Activated CD8-positive, alpha-beta memory T cell treated with anti-CD3 and anti-CD28 coated beads, Interleukin-2, amount 10 ng/mL, durations not matched to agents 7 days and 5 days (primary cell): Measurements from ENCODE around the gene HLA-B. TPM values are rescaled to one million over a fixed set of nuclear protein-coding genes. Genes with fewer than 3 reads are reported as not detected.
"Not testable (repeated sequence)": the region's sequence is repeated elsewhere in the genome, so short reads cannot be mapped to it uniquely, and the experiment has no call there.

Experiments used
- ATAC-seq: fragments of 150-1000 bp; cut with Tn5 transposase; one replicate; pipeline ENCODE4 v1.10.0; 2021; ENCODE audit warnings: moderate library complexity
- CTCF ChIA-PET: fragments of 350-600 bp; sonication (Branson Sonifier 250); formaldehyde crosslinking; loops from one replicate; lab custom pipeline; 2021; ENCODE audit warnings: antibody characterized with exemption; lab: Charles Lee
- DNase-seq: peaks from one replicate; pipeline ENCODE4 v3.0.0-alpha.2; 2020
- H3K27ac Mint-ChIP-seq: one replicate; pipeline ENCODE4 v1.8.0; 2021; ENCODE audit warnings: mild to moderate bottlenecking, mixed read lengths
- H3K27me3 Mint-ChIP-seq: one replicate; pipeline ENCODE4 v1.8.0; 2021; ENCODE audit warnings: mixed read lengths
- H3K36me3 Mint-ChIP-seq: one replicate; pipeline ENCODE4 v1.8.0; 2021; ENCODE audit warnings: mild to moderate bottlenecking, mixed read lengths
- H3K4me1 Mint-ChIP-seq: one replicate; pipeline ENCODE4 v1.8.0; 2021; ENCODE audit warnings: mixed read lengths
- H3K4me3 Mint-ChIP-seq: one replicate; pipeline ENCODE4 v1.8.0; 2021; ENCODE audit warnings: mild to moderate bottlenecking, moderate library complexity, mixed read lengths
- H3K9me3 Mint-ChIP-seq: one replicate; pipeline ENCODE4 v1.8.0; 2022; ENCODE audit warnings: low read depth, mixed read lengths
- total RNA-seq, 2 experiments: library from RNA; stranded (reverse); gene quantifications; one replicate each; pipeline ENCODE4 v1.2.3, GENCODE V29; 2021

The HLA-B gene
- total RNA-seq, 2 experiments from 2014 or later, result 4,786 to 5,045 TPM

- no peak overlapping the region for H3K4me3 Mint-ChIP-seq
- H3K4me1 Mint-ChIP-seq, result no peaks in the 10 kb centered on the region
- no peak for ATAC-seq
- H3K27me3 Mint-ChIP-seq, result peaks cover 40% of the 10 kb centered on the region
- no peak overlapping the region for H3K27ac Mint-ChIP-seq
- H3K36me3 Mint-ChIP-seq, result no peaks in the 10 kb centered on the region
- H3K9me3 Mint-ChIP-seq, result no peaks in the 10 kb centered on the region
- no peak for DNase-seq
- CTCF ChIA-PET, result interaction anchor here (0.7 to 3.7 kb wide), 2 partner anchors 12 to 21 kb away, joined by 3 to 36 read pairs; no protein-coding TSS in a partner anchor
Observed at GRCh38 chr6:31378062-31378720, 21.2 kb upstream of the HLA-B start.

- CTCF ChIA-PET, result interaction anchor here (1.1 to 3.7 kb wide), 5 partner anchors 10 to 248 kb away, joined by 3 to 36 read pairs (median 3); no protein-coding TSS in a partner anchor
- Mint-ChIP-seq H3K4me1 (peaks cover 2% of the 10 kb centered on the region), H3K27ac (no peak overlapping the region), H3K27me3 (peaks cover 50% of the 10 kb centered on the region), H3K36me3 (peaks cover under 1% of the 10 kb centered on the region), H3K9me3 (no peaks in the 10 kb centered on the region), H3K4me3 (no peak overlapping the region)
- ATAC-seq (no peak), DNase-seq (no peak)
Observed at GRCh38 chr6:31377029-31377428, 20.1 kb upstream of the HLA-B start.

- CTCF ChIA-PET, result interaction anchor here (1.1 to 3.7 kb wide), 6 partner anchors 9 to 247 kb away, joined by 3 to 36 read pairs (median 4); no protein-coding TSS in a partner anchor
- H3K9me3 Mint-ChIP-seq, result no peaks in the 10 kb centered on the region
- peaks cover 1% of the 10 kb centered on the region for H3K36me3 Mint-ChIP-seq
- ATAC-seq (no peak), DNase-seq (no peak)
- no peak overlapping the region for H3K27ac Mint-ChIP-seq
- H3K27me3 Mint-ChIP-seq, result peaks cover 42% of the 10 kb centered on the region
- no peak overlapping the region for H3K4me3 Mint-ChIP-seq
- peaks cover 4% of the 10 kb centered on the region for H3K4me1 Mint-ChIP-seq
Observed at GRCh38 chr6:31375699-31376098, 18.7 kb upstream of the HLA-B start.

- DNase-seq, CTCF ChIA-PET, H3K36me3 Mint-ChIP-seq, H3K27ac Mint-ChIP-seq, H3K4me3 Mint-ChIP-seq, ATAC-seq, H3K9me3 Mint-ChIP-seq, H3K4me1 Mint-ChIP-seq: not testable (repeated sequence)
- H3K27me3 Mint-ChIP-seq, result peaks cover 43% of the 10 kb centered on the region
Observed at GRCh38 chr6:31374118-31374517, 17.1 kb upstream of the HLA-B start.

GRCh38 chr6:31368461-31368860, 11.5 kb upstream of the HLA-B start:
- no peak for DNase-seq
- no peak for ATAC-seq
- no peaks in the 10 kb centered on the region for H3K9me3 Mint-ChIP-seq
- H3K27me3 Mint-ChIP-seq, result peaks cover 75% of the 10 kb centered on the region
- peaks cover 6% of the 10 kb centered on the region for H3K36me3 Mint-ChIP-seq
- peaks cover 17% of the 10 kb centered on the region for H3K4me1 Mint-ChIP-seq
- CTCF ChIA-PET, result interaction anchor here (1.1 to 4.6 kb wide), 5 partner anchors 71 to 214 kb away, joined by 3 to 63 read pairs (median 21); partner anchors contain the start of gene TCF19
- H3K4me3 Mint-ChIP-seq, result no peak overlapping the region
- no peak overlapping the region for H3K27ac Mint-ChIP-seq

- CTCF ChIA-PET, result interaction anchor here (0.6 to 4.6 kb wide), 54 partner anchors 8 to 287 kb away, joined by 3 to 63 read pairs (median 4); partner anchors contain the start of genes LST1, MICA, PSORS1C2 and TCF19
- H3K4me3 Mint-ChIP-seq, result peak overlapping the region; percentile 66
- peaks cover 13% of the 10 kb centered on the region for H3K4me1 Mint-ChIP-seq
- H3K9me3 Mint-ChIP-seq, result no peaks in the 10 kb centered on the region
- ATAC-seq, result peak; percentile 100
- peaks cover 7% of the 10 kb centered on the region for H3K36me3 Mint-ChIP-seq
- DNase-seq, result peak; percentile 92
- peaks cover 73% of the 10 kb centered on the region for H3K27me3 Mint-ChIP-seq
- no peak overlapping the region for H3K27ac Mint-ChIP-seq
Observed at GRCh38 chr6:31366693-31367470, 9.9 kb upstream of the HLA-B start.

GRCh38 chr6:31365864-31366263, 8.9 kb upstream of the HLA-B start:
- ATAC-seq (no peak), DNase-seq (no peak)
- Mint-ChIP-seq H3K9me3 (no peaks in the 10 kb centered on the region), H3K4me1 (peaks cover 13% of the 10 kb centered on the region), H3K27me3 (peaks cover 75% of the 10 kb centered on the region), H3K4me3 (no peak overlapping the region), H3K27ac (no peak overlapping the region), H3K36me3 (peaks cover 13% of the 10 kb centered on the region)
- CTCF ChIA-PET, result interaction anchor here (0.8 to 4.6 kb wide), 21 partner anchors 11 to 286 kb away, joined by 3 to 63 read pairs (median 6); partner anchors contain the start of genes PSORS1C2 and TCF19

GRCh38 chr6:31363811-31364210, 6.8 kb upstream of the HLA-B start:
- ATAC-seq, result no peak
- peaks cover 27% of the 10 kb centered on the region for H3K4me1 Mint-ChIP-seq
- H3K36me3 Mint-ChIP-seq, result peaks cover 19% of the 10 kb centered on the region
- peaks cover 61% of the 10 kb centered on the region for H3K27me3 Mint-ChIP-seq
- no peak for DNase-seq
- no peak overlapping the region for H3K27ac Mint-ChIP-seq
- H3K4me3 Mint-ChIP-seq, result no peak overlapping the region
- CTCF ChIA-PET, result interaction anchor here (1.3 to 2.0 kb wide), 2 partner anchors 12 to 90 kb away, joined by 4 to 5 read pairs; no protein-coding TSS in a partner anchor
- H3K9me3 Mint-ChIP-seq, result peaks cover 2% of the 10 kb centered on the region

- CTCF ChIA-PET, result interaction anchor here (2.0 kb wide), 1 partner anchor 89 kb away, joined by 5 read pairs; no protein-coding TSS in a partner anchor
- peaks cover 19% of the 10 kb centered on the region for H3K36me3 Mint-ChIP-seq
- H3K4me1 Mint-ChIP-seq, result peaks cover 36% of the 10 kb centered on the region
Observed at GRCh38 chr6:31362751-31363150, 5.8 kb upstream of the HLA-B start.

GRCh38 chr6:31359581-31359980, 2.6 kb upstream of the HLA-B start:
- no peak for DNase-seq
- Mint-ChIP-seq H3K36me3 (peaks cover 43% of the 10 kb centered on the region), H3K9me3 (peaks cover 2% of the 10 kb centered on the region), H3K27me3 (peaks cover 25% of the 10 kb centered on the region), H3K27ac (no peak overlapping the region), H3K4me1 (peaks cover 40% of the 10 kb centered on the region), H3K4me3 (no peak overlapping the region)
- ATAC-seq, result no peak
- CTCF ChIA-PET, result interaction anchor here (1.1 kb wide), 1 partner anchor 8 kb away, joined by 3 read pairs; no protein-coding TSS in a partner anchor

More at GRCh38 chr6:31362751-31363150, 5.8 kb upstream of the HLA-B start:
- peaks cover 2% of the 10 kb centered on the region for H3K9me3 Mint-ChIP-seq
- no peak overlapping the region for H3K4me3 Mint-ChIP-seq
- ATAC-seq (no peak), DNase-seq (no peak)
- H3K27ac Mint-ChIP-seq, result no peak overlapping the region
- peaks cover 51% of the 10 kb centered on the region for H3K27me3 Mint-ChIP-seq

GRCh38 chr6:31358302-31358701, 1.3 kb upstream of the HLA-B start:
- Mint-ChIP-seq H3K4me3 (peak overlapping the region; percentile 99), H3K4me1 (peaks cover 48% of the 10 kb centered on the region), H3K27ac (peak overlapping the region; percentile 100), H3K9me3 (peaks cover 2% of the 10 kb centered on the region), H3K27me3 (peaks cover 16% of the 10 kb centered on the region), H3K36me3 (peaks cover 52% of the 10 kb centered on the region)
- CTCF ChIA-PET, result interaction anchor here (1.1 kb wide), 1 partner anchor 9 kb away, joined by 3 read pairs; no protein-coding TSS in a partner anchor
- no peak for DNase-seq
- ATAC-seq, result peak; percentile 7

- H3K27ac Mint-ChIP-seq, result peak overlapping the region; percentile 100
- ATAC-seq, result no peak
- peak overlapping the region; percentile 99 for H3K4me3 Mint-ChIP-seq
- peaks cover 14% of the 10 kb centered on the region for H3K27me3 Mint-ChIP-seq
- H3K36me3 Mint-ChIP-seq, result peaks cover 57% of the 10 kb centered on the region
- peaks cover 2% of the 10 kb centered on the region for H3K9me3 Mint-ChIP-seq
- DNase-seq, result no peak
- CTCF ChIA-PET, result interaction anchor here (0.7 to 1.0 kb wide), 2 partner anchors 105 to 161 kb away, joined by 3 to 5 read pairs; no protein-coding TSS in a partner anchor
- peaks cover 52% of the 10 kb centered on the region for H3K4me1 Mint-ChIP-seq
Observed at GRCh38 chr6:31357886-31358285, 907 bp upstream of the HLA-B start.
